ENCODE results near the gene CYTH1. TPM values are rescaled to one million over a fixed set of nuclear protein-coding genes. Genes with fewer than 3 reads are reported as not detected.
A peak's percentile ranks its signal among the peaks of the same experiment; 100 is the strongest.

CYTH1 gene
- total and polyA plus RNA-seq, 7 experiments from 2014 or later, result 297 to 452 (median 418) TPM

GRCh38 chr17:78742901-78743300, 39.2 kb downstream of the CYTH1 start:
- Mint-ChIP-seq H3K27ac (peak overlapping the region in 8 of 9 donors; percentile 66 to 97 (median 90)), H3K27me3 (no peaks in the 10 kb centered on the region), H3K9me3 (no peaks in the 10 kb centered on the region), H3K4me3 (peak overlapping the region; percentile 37 to 93 (median 74)), H3K36me3 (peaks cover 0 to 30% (median 23%) of the 10 kb centered on the region in 5 donors), H3K4me1 (peaks cover 86 to 100% (median 96%) of the 10 kb centered on the region in 7 donors)
- DNase-seq, result no peak
- Histone ChIP-seq H3K4me1 (ENCODE audit: control insufficient read depth in 2 of 2, insufficient read depth in 2 of 2, low read length in 2 of 2) (peaks cover 91 to 97% of the 10 kb centered on the region in 2 donors), H3K27ac (ENCODE audit: low read depth, low read length) (peak overlapping the region; percentile 81), H3K4me3 (ENCODE audit: low read length) (no peak overlapping the region), H3K9me3 (ENCODE audit: control insufficient read depth in 2 of 3, low read length in 3 of 3) (no peaks in the 10 kb centered on the region), H3K36me3 (ENCODE audit: control insufficient read depth in 2 of 3, insufficient read depth in 3 of 3, low read length in 3 of 3) (peaks cover 0 to 2% (median 0%) of the 10 kb centered on the region in 3 experiments), H3K27me3 (ENCODE audit: control insufficient read depth in 2 of 2, insufficient read depth in 2 of 2, low read length in 2 of 2) (no peaks in the 10 kb centered on the region)
- intact Hi-C loops (cut with micrococcal nuclease), result no loop called here
- CTCF ChIA-PET, result interaction anchor here (1.0 to 1.8 kb wide), 5 partner anchors 12 to 65 kb away, joined by 3 to 10 read pairs (median 4); no protein-coding TSS in a partner anchor
- POLR2A ChIA-PET, result interaction anchor here (1.0 to 3.2 kb wide), 12 partner anchors 12 to 59 kb away, joined by 3 to 18 read pairs (median 4); no protein-coding TSS in a partner anchor
- no peak for ATAC-seq

- peak overlapping the region; percentile 80 to 95 (median 91) for H3K27ac Mint-ChIP-seq
- Histone ChIP-seq H3K4me1 (ENCODE audit: control insufficient read depth in 2 of 2, insufficient read depth in 2 of 2, low read length in 2 of 2) (peaks cover 90 to 98% of the 10 kb centered on the region in 2 donors), H3K9me3 (ENCODE audit: control insufficient read depth in 2 of 3, low read length in 3 of 3) (no peaks in the 10 kb centered on the region), H3K27ac (ENCODE audit: low read depth, low read length) (peak overlapping the region; percentile 61), H3K4me3 (ENCODE audit: low read length) (no peak overlapping the region), H3K36me3 (ENCODE audit: control insufficient read depth in 2 of 3, insufficient read depth in 3 of 3, low read length in 3 of 3) (peaks cover 0 to 2% (median 0%) of the 10 kb centered on the region in 3 experiments), H3K27me3 (ENCODE audit: control insufficient read depth in 2 of 2, insufficient read depth in 2 of 2, low read length in 2 of 2) (no peaks in the 10 kb centered on the region)
- H3K4me1 Mint-ChIP-seq, result peaks cover 87 to 100% (median 96%) of the 10 kb centered on the region in 7 donors
- ATAC-seq (no peak), DNase-seq (no peak)
- H3K4me3 Mint-ChIP-seq, result peak overlapping the region; percentile 62 to 93 (median 78)
- peaks cover 0 to 30% (median 23%) of the 10 kb centered on the region in 5 donors for H3K36me3 Mint-ChIP-seq
- CTCF ChIA-PET, result interaction anchor here (1.0 to 1.8 kb wide), 7 partner anchors 11 to 66 kb away, joined by 3 to 10 read pairs (median 4); no protein-coding TSS in a partner anchor
- POLR2A ChIA-PET, result interaction anchor here (0.5 to 3.2 kb wide), 21 partner anchors 9 to 931 kb away, joined by 3 to 18 read pairs (median 4); no protein-coding TSS in a partner anchor
- intact Hi-C loops (cut with micrococcal nuclease), result no loop called here
- H3K9me3 Mint-ChIP-seq, result no peaks in the 10 kb centered on the region
- no peaks in the 10 kb centered on the region for H3K27me3 Mint-ChIP-seq
Measured at GRCh38 chr17:78741644-78742284, 40.3 kb downstream of the CYTH1 start.

GRCh38 chr17:78739331-78739931, 42.6 kb downstream of the CYTH1 start:
- Mint-ChIP-seq H3K4me3 (peak overlapping the region; percentile 39 to 97 (median 74)), H3K36me3 (peaks cover 0 to 30% (median 22%) of the 10 kb centered on the region in 5 donors), H3K4me1 (peaks cover 80 to 99% (median 93%) of the 10 kb centered on the region in 7 donors), H3K9me3 (peaks cover 0 to 3% (median 0%) of the 10 kb centered on the region in 11 donors), H3K27me3 (no peaks in the 10 kb centered on the region), H3K27ac (peak overlapping the region; percentile 32 to 95 (median 90))
- Histone ChIP-seq H3K27me3 (ENCODE audit: control insufficient read depth in 2 of 2, insufficient read depth in 2 of 2, low read length in 2 of 2) (no peaks in the 10 kb centered on the region), H3K4me3 (ENCODE audit: low read length) (no peak overlapping the region), H3K4me1 (ENCODE audit: control insufficient read depth in 2 of 2, insufficient read depth in 2 of 2, low read length in 2 of 2) (peaks cover 75 to 83% of the 10 kb centered on the region in 2 donors), H3K27ac (ENCODE audit: low read depth, low read length) (peak overlapping the region; percentile 49), H3K9me3 (ENCODE audit: control insufficient read depth in 2 of 3, low read length in 3 of 3) (no peaks in the 10 kb centered on the region), H3K36me3 (ENCODE audit: control insufficient read depth in 2 of 3, insufficient read depth in 3 of 3, low read length in 3 of 3) (peaks cover 0 to 2% (median 0%) of the 10 kb centered on the region in 3 experiments)
- ATAC-seq (no peak), DNase-seq (no peak)
- POLR2A ChIA-PET, result interaction anchor here (0.6 to 9.5 kb wide), 12 partner anchors 10 to 81 kb away, joined by 3 to 72 read pairs (median 3); no protein-coding TSS in a partner anchor
- CTCF ChIA-PET, result interaction anchor here (0.6 to 2.8 kb wide), 5 partner anchors 9 to 194 kb away, joined by 3 to 8 read pairs (median 4); no protein-coding TSS in a partner anchor
- intact Hi-C loops (cut with micrococcal nuclease), result loop anchor here in 1 of 2 donors (5.0 kb wide), 1 partner anchor 38 kb away; no protein-coding TSS in a partner anchor

- Mint-ChIP-seq H3K4me3 (peak overlapping the region in 9 of 10 donors; percentile 15 to 97 (median 93)), H3K36me3 (peaks cover 0 to 29% (median 16%) of the 10 kb centered on the region in 5 donors), H3K9me3 (peaks cover 0 to 3% (median 0%) of the 10 kb centered on the region in 11 donors), H3K27ac (peak overlapping the region; percentile 32 to 95 (median 90)), H3K27me3 (no peaks in the 10 kb centered on the region), H3K4me1 (peaks cover 75 to 97% (median 90%) of the 10 kb centered on the region in 7 donors)
- ChIA-PET CTCF (interaction anchor here (0.5 to 2.8 kb wide), 3 partner anchors 10 to 27 kb away, joined by 3 to 8 read pairs (median 4); no protein-coding TSS in a partner anchor), POLR2A (interaction anchor here (1.2 to 9.5 kb wide), 5 partner anchors 10 to 41 kb away, joined by 3 to 72 read pairs (median 16); no protein-coding TSS in a partner anchor)
- H3K4me3 ChIP-seq (ENCODE audit: low read length), result no peak overlapping the region
- ATAC-seq (no peak), DNase-seq (no peak)
- no peaks in the 10 kb centered on the region for H3K27me3 ChIP-seq (ENCODE audit: control insufficient read depth in 2 of 2, insufficient read depth in 2 of 2, low read length in 2 of 2)
- peaks cover 72 to 82% of the 10 kb centered on the region in 2 donors for H3K4me1 ChIP-seq (ENCODE audit: control insufficient read depth in 2 of 2, insufficient read depth in 2 of 2, low read length in 2 of 2)
- peak overlapping the region; percentile 49 for H3K27ac ChIP-seq (ENCODE audit: low read depth, low read length)
- no peaks in the 10 kb centered on the region for H3K9me3 ChIP-seq (ENCODE audit: control insufficient read depth in 2 of 3, low read length in 3 of 3)
- H3K36me3 ChIP-seq (ENCODE audit: control insufficient read depth in 2 of 3, insufficient read depth in 3 of 3, low read length in 3 of 3), result peaks cover 0 to 2% (median 0%) of the 10 kb centered on the region in 3 experiments
- intact Hi-C loops (cut with micrococcal nuclease), result loop anchor here in 1 of 2 donors (5.0 kb wide), 1 partner anchor 39 kb away; no protein-coding TSS in a partner anchor
Measured at GRCh38 chr17:78738698-78739097, 43.4 kb downstream of the CYTH1 start.

- H3K4me1 ChIP-seq (ENCODE audit: control insufficient read depth in 2 of 2, insufficient read depth in 2 of 2, low read length in 2 of 2), result peaks cover 72 to 82% of the 10 kb centered on the region in 2 donors
- H3K36me3 ChIP-seq (ENCODE audit: control insufficient read depth in 2 of 3, insufficient read depth in 3 of 3, low read length in 3 of 3), result peaks cover 0 to 2% (median 0%) of the 10 kb centered on the region in 3 experiments
- ATAC-seq (no peak), DNase-seq (no peak)
- intact Hi-C loops (cut with micrococcal nuclease), result loop anchor here in 1 of 2 donors (5.0 kb wide), 1 partner anchor 39 kb away; no protein-coding TSS in a partner anchor
- no peak overlapping the region for H3K4me3 ChIP-seq (ENCODE audit: low read length)
- ChIA-PET CTCF (interaction anchor here (0.5 to 2.8 kb wide), 4 partner anchors 10 to 52 kb away, joined by 3 to 8 read pairs (median 4); no protein-coding TSS in a partner anchor), POLR2A (interaction anchor here (0.7 to 9.5 kb wide), 8 partner anchors 11 to 103 kb away, joined by 3 to 72 read pairs (median 10); no protein-coding TSS in a partner anchor)
- H3K9me3 ChIP-seq (ENCODE audit: control insufficient read depth in 2 of 3, low read length in 3 of 3), result no peaks in the 10 kb centered on the region
- no peaks in the 10 kb centered on the region for H3K27me3 ChIP-seq (ENCODE audit: control insufficient read depth in 2 of 2, insufficient read depth in 2 of 2, low read length in 2 of 2)
- H3K27ac Mint-ChIP-seq, result peak overlapping the region in 8 of 9 donors; percentile 65 to 95 (median 92)
- H3K4me1 Mint-ChIP-seq, result peaks cover 75 to 97% (median 90%) of the 10 kb centered on the region in 7 donors
- H3K27ac ChIP-seq (ENCODE audit: low read depth, low read length), result peak overlapping the region; percentile 49
- peak overlapping the region; percentile 49 to 97 (median 94) for H3K4me3 Mint-ChIP-seq
- no peaks in the 10 kb centered on the region for H3K27me3 Mint-ChIP-seq
- H3K9me3 Mint-ChIP-seq, result peaks cover 0 to 3% (median 0%) of the 10 kb centered on the region in 11 donors
- peaks cover 0 to 30% (median 15%) of the 10 kb centered on the region in 5 donors for H3K36me3 Mint-ChIP-seq
Measured at GRCh38 chr17:78738278-78738677, 43.8 kb downstream of the CYTH1 start.
